ENCODE measurements around the gene MAMDC2. TPM values are rescaled to one million over a fixed set of nuclear protein-coding genes. Genes with fewer than 3 reads are reported as not detected.
A peak's percentile ranks its signal among the peaks of the same experiment; 100 is the strongest.

Gene MAMDC2
- total and polyA plus RNA-seq, 2 of the 8 experiments (the other 6 are each of a cell fraction or from before 2014, with no cell fraction given): 6.1 to 15.4 TPM

DNA sequence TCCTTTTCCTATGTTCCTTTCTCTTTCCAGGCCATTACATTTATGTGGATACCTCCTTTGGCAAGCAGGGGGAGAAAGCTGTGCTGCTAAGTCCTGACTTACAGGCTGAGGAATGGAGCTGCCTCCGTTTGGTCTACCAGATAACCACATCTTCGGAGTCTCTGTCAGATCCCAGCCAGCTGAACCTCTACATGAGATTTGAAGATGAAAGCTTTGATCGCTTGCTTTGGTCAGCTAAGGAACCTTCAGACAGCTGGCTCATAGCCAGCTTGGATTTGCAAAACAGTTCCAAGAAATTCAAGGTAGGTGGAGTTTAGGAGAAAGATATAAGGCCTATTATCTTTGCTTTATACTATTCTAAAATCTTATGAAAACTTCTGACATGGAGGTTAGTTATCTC lies 64.5 kb downstream of the MAMDC2 start:
- Histone ChIP-seq H4K91ac (replicated peaks; ENCODE audit: insufficient read length, low read length) (no peak overlapping the region), H2BK15ac (ENCODE audit: low read length) (no peak overlapping the region), H3K4me3 (ENCODE audit: extremely low read depth in 1 of 4, insufficient read depth in 2 of 4, low read depth in 3 of 4, low read length in 4 of 4) (no peak overlapping the region), H2AFZ (ENCODE audit: low read length) (no peak overlapping the region), H3K9me3 (ENCODE audit: insufficient read depth in 2 of 2, low read depth in 1 of 2, low read length in 1 of 2) (no peaks in the 10 kb centered on the region), H4K8ac (ENCODE audit: extremely low read depth, insufficient read depth, low read length) (no peak overlapping the region), H3K18ac (ENCODE audit: extremely low read depth, low read length) (no peak overlapping the region), H3K79me1 (ENCODE audit: low read depth, low read length) (no peaks in the 10 kb centered on the region; the same call in 1 of the 2 replicates), H3K4me1 (replicated peaks in 1 of 4; ENCODE audit: control insufficient read depth in 3 of 4, insufficient read depth in 4 of 4, low read length in 3 of 4) (peaks cover 0 to 7% (median 4%) of the 10 kb centered on the region in 4 experiments; a peak in 4 of 7 replicates), H3K4me2 (ENCODE audit: insufficient read depth in 1 of 2, low read depth in 2 of 2, low read length in 2 of 2) (no peak overlapping the region), H2AK5ac (ENCODE audit: low read depth, low read length) (no peak overlapping the region), H3K23ac (ENCODE audit: insufficient read length) (no peak overlapping the region), H3K56ac (replicated peaks; ENCODE audit: insufficient read length, low read depth, low read length) (no peak overlapping the region), H2BK12ac (ENCODE audit: low read depth, low read length) (no peak overlapping the region), H3K14ac (ENCODE audit: insufficient read length) (no peak overlapping the region), H3K79me2 (ENCODE audit: control insufficient read depth in 1 of 2, insufficient read depth in 2 of 2, low read length in 2 of 2) (no peaks in the 10 kb centered on the region), H3K36me3 (ENCODE audit: control insufficient read depth in 2 of 4, insufficient read depth in 4 of 4, low read length in 3 of 4) (peaks cover 0 to 6% (median 0%) of the 10 kb centered on the region in 4 experiments; a peak in 2 of 8 replicates), H3K4ac (replicated peaks; ENCODE audit: insufficient read length, low read depth, low read length) (no peak overlapping the region), H3K27me3 (replicated peaks in 1 of 4; ENCODE audit: control insufficient read depth in 3 of 4, extremely low read depth in 1 of 4, insufficient read depth in 3 of 4, low read length in 3 of 4) (no peaks in the 10 kb centered on the region), H2BK5ac (ENCODE audit: low read depth, low read length) (no peak overlapping the region), H3K27ac (ENCODE audit: low read depth, low read length) (no peak overlapping the region), H3K9ac (replicated peaks in 1 of 4; ENCODE audit: extremely low read depth in 1 of 4, low read depth in 3 of 4, low read length in 3 of 4) (no peak overlapping the region), H2BK120ac (replicated peaks; ENCODE audit: low read depth, low read length) (no peak overlapping the region), H2BK20ac (ENCODE audit: low read length) (no peak overlapping the region), H4K5ac (ENCODE audit: insufficient read length, low read depth, low read length) (no peak overlapping the region), H3K23me2 (ENCODE audit: low read depth, low read length) (no peaks in the 10 kb centered on the region), H4K20me1 (replicated peaks in 1 of 2; ENCODE audit: control insufficient read depth in 1 of 2, insufficient read depth in 2 of 2, low read length in 2 of 2) (no peaks in the 10 kb centered on the region)
- TF ChIP-seq RAD21 (IDR thresholded peaks at IDR 0.05 in 1 of 2, conservative IDR thresholded peaks at IDR 0.05 in 1 of 2; ENCODE audit: low read depth in 2 of 2, low read length in 2 of 2) (0 out of 4 replicates have a peak, but pooled peaks of 1 of the 2 experiments have one; percentile 10), EGR1 (IDR thresholded peaks at IDR 0.05; ENCODE audit: borderline replicate concordance, low read depth, low read length) (no peak)
- 81% methylated on average over 3 of the region's 3 CpGs; no CpG with 5 or more reads in 1 of the 2 experiments for WGBS, 2 experiments (ENCODE audit: extremely low coverage in 1 of 2, insufficient coverage in 1 of 2, insufficient read length in 1 of 2, insufficient replicate concordance in 2 of 2, low coverage in 1 of 2, low lambda C conversion rate in 2 of 2, missing lambda C conversion rate in 1 of 2)
- POLR2A ChIA-PET (ENCODE audit: partially characterized antibody): interaction anchor here (1.0 kb wide), 1 partner anchor 28 kb away, joined by 3 read pairs; no protein-coding TSS in a partner anchor
- CTCF ChIA-PET (ENCODE audit: partially characterized antibody): interaction anchor here (0.8 to 9.5 kb wide), 8 partner anchors 13 to 138 kb away, joined by 3 to 126 read pairs (median 4); no protein-coding TSS in a partner anchor
- DNase-seq (ENCODE audit: low read depth in 1 of 2, low spot score in 2 of 2): no peak
- peak; percentile 57 for FAIRE-seq

All from H1 (cell line).